HG02759 (cell line): ENCODE data around the gene UCN.
"Not testable (repeated sequence)": the region's sequence is repeated elsewhere in the genome, so short reads cannot be mapped to it uniquely, and the experiment has no call there.

Experiments used
- ATAC-seq: cut with Tn5 transposase; IDR thresholded peaks from one replicate; pipeline ENCODE4 v1.9.1; 2021; ENCODE audit warnings: mild to moderate bottlenecking, moderate library complexity; ENCODE audit not compliant: unreplicated experiment

UCN gene

DNA sequence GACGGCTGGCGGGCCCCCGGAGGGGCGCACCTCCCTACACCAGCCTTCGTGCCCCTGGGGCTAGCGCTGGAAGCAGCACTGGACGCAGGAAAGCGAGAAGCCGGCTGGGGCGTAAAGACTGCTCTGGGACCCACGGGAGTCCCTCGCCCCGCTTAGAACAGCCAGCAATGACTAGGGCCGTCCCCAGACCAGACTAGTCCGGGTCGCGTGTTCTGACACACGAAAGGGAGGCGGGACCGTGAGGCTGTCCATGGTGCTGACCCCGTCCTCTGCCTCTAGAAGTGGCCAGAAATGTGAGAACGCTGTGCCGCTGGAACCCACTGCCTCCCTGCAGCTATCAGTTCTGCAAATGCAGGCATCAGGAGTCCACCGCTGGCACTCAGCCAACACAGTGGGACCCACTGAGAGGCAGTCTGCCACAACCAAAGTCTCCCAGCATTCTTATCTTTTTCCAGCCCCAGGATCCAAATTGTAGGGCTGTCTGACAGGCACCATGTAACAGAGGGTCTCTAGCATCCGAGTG, at the start of gene UCN:
TSS of gene UCN (minus strand) at position 87 of the 523 bp plus-strand sequence. CDS start 550 bp downstream, outside the sequence.
- ATAC-seq = no peak

GRCh38 chr2:27356382-27357181, 48.3 kb upstream of the UCN start, which contains the start of gene GTF3C2:
Gene GTF3C2 (minus strand): TSS chr2:27356764. CDS start chr2:27343554, 13,210 bp downstream.
- ATAC-seq = peak; percentile 86

DNA sequence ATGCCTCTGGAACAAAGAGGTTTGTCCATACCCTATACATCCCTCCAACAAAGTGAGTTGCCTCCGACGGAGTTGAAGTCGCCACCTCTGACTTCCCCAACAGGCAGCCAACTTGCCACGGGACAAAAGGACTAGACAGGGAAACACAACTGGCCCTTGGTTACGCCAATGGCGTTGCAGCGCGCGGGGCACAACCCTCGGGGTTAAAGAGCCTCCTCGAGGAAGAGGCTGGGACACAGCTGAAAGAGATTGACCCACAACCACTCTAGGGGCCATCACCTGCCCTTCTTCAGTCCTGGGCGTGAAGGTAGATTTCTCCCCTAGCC, 47.8 kb upstream of the UCN start:
- ATAC-seq = peak; percentile 21

DNA sequence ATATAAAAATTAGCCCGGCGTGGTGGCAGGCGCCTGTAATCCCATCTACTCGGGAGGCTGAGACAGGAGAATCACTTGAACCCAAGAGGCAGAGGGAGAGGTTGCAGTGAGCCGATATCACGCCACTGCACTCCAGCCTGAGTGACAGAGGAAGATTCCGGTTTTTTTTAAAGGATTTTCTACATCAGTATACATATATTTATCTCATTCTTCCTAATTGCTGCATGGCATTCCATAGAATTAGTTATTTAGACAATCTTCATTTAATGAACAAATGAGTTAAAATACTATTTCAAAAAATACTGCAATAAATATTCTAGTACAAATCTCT, 46.3 kb upstream of the UCN start:
- no peak for ATAC-seq

- no peak for ATAC-seq
These were observed 45.7 kb upstream of the UCN start for GRCh38 chr2:27353762-27354596.

DNA sequence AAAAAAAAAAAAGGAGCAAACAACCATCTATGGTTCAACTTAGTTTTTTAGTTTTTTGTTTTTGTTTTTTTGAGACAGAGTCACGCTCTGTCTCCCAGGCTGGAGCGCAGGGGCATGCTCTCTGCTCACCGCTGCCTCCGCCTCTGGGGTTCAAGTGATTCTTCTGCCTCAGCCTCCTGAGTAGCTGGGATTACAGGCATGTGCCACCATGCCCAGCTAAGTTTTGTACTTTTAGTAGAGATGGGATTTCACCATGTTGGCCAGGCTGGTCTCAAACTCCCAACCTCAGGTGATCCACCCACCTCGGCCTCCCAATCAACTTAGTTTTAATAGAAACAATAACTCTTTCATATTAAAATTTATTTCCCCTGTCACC, 45.1 kb upstream of the UCN start:
- ATAC-seq = not testable (repeated sequence)

GRCh38 chr2:27351802-27352598, 43.8 kb upstream of the UCN start:
- ATAC-seq = no peak

DNA sequence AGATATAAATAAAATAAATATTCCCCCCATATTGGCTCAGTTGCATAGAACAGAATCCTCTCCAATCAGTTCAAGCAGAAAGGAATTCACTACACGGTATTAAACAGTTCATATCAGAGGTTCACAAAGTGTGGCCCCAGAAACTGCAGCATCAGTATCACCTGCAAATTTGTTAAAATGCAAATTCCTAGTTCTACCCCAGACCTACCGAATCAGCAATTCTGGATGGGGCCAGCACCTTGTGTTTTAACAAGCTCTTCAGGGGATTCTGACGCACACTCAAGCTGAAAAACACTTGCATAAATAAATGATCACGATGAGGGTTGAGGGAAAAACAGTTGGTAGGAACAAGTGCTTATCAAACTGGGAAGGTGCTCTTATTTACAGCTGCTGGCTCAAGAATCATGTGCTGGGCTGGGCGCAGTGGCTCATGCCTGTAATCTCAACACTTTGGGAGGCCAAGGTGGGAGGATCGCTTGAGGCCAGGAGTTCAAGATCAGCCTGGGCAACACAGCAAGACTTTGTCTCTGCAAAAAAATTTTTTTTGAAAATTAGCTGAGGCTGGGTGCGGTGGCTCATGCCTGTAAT, 42.0 kb upstream of the UCN start:
- no peak for ATAC-seq

GRCh38 chr2:27347641-27348040, 39.4 kb upstream of the UCN start:
- ATAC-seq = no peak

DNA sequence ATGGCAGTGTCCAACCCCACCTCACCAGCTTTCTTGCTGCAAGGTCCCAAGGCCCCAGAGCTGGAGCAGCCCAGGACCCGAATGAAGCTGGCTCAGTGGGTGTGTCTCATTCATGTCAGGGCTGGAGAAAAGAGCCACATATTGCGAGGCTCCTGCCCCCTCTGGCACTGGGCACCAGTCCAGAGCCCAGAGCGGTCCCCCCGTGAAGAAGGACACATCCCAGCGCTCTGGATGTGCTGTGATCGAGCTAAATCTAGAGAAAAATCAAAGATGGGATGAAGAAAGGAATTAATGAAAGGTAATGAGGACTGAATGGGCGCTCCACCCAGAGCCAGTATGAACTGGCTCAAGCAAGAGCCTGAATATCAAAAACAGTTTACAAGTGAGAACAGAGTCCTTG, 27.9 kb upstream of the UCN start:
- ATAC-seq = no peak

GRCh38 chr2:27335311-27335710, 27.1 kb upstream of the UCN start:
- no peak for ATAC-seq

GRCh38 chr2:27324720-27325119, 16.5 kb upstream of the UCN start:
- no peak for ATAC-seq

- ATAC-seq = no peak
These were observed 15.5 kb upstream of the UCN start for GRCh38 chr2:27323596-27324285.

GRCh38 chr2:27322766-27323595, 14.7 kb upstream of the UCN start, which contains the start of gene MPV17:
Gene MPV17 (minus strand): TSS chr2:27323097. CDS start chr2:27322517, 580 bp downstream.
- peak; percentile 95 for ATAC-seq

DNA sequence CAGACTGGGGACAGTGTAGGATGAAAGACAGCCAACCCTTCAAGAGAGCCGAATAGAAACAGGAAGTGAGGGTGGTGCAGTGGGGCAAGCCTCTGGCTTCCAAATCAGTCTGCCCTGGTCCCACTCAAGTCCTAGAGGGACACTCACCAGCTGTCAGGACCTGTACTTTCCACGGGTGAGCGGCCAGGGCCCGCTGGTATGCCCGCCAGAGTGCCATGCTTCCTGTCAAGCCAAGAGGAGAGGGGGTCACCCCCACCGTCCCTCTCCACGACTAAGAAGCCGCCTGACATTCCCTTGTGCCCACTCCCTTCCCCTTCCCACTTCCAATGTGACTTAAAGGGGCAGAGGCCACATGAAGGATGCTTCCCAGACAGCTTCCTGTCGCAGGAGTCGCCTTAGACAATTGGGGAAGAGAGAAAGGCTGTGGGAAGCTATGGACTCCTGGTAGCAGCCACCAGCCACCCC, 14.1 kb upstream of the UCN start:
- ATAC-seq = no peak

DNA sequence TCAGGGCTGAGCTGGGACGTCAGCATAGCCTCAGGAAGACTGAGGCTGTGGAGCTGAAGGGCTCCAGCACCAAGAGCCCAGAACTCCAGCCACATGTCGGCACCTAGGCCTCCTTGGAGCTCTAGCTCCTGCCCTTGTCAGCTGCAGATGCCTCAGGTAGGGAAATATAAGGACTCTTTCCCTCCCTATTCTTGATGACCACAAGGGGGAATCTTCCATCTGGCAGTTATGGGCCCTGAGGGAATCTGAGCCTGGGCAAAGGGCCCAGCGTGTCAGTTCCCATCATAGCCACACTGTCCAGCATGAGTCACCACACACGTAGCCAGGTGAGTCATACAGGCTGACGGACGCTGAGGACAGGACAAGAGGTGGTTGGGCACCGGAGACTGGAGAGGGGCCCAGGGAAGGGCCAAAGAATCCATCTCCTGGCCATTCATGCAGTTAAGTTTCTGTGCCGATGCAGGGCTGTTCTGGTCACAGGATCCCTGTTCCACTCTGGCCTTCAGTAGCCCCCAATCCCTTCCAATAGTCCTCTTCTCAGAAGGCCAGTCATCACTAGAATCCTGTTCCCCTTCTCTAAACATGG, 12.8 kb upstream of the UCN start:
- ATAC-seq = no peak

DNA sequence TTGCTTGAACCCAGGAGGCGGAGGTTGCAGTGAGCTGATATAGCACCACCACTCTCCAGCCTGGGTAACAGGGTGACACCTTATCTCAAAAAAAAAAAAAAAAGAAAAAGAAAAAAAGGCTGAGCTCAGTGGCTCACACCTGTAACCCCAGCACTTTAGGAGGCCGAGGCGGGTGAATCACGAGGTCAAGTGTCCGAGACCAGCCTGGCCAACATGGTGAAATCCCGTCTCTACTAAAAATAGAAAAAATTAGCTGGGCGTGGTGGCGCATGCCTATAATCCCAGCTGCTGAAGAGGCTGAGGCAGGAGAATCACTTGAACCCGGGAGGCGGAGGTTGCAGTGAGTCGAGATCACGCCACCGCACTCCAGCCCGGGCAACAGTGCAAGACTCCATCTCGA, 11.6 kb upstream of the UCN start:
- ATAC-seq = not testable (repeated sequence)

DNA sequence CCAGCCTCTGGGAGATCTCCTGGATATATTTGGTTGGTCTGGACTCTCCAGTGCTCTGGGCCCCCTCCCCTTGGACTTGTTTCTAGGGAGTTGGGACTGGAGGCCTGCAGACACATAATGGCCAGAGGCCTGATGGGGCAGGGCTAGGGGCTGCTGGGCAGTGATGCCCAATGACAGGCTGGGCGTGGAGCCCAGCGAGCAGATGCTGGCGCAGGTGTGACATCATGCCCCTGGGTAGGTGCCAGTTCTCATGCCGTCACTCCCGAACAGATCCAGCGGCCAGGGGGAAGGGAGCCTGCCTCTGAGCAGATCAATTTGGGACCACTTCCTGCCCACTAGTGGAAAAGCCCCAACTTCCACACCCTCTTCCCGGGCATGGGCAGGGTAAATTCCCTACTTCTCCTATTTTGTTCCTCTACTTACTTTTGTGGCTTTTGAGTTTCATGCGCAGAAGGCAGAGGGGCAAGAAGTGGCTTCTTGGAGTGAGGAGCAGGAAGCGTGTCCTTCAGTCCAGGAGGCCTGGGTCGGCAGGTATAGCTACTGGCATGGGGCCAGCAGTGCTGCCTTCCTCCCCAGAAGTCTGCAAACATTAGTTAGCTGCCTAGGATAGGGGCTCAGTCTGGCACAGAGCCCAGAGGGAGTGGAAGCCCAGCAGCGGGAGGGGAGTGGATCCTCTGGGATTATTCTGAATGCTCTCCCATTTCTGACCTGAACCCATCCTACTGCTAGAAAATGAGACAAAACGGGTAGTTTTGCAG, 8.6 kb upstream of the UCN start:
- ATAC-seq = no peak
